LoVo (cell line): ENCODE results near the gene BIRC6.

Experiments used
- DNase-seq: peaks from one replicate; pipeline ENCODE4 v3.0.0-alpha.2; 2016; ENCODE audit warnings: low spot score

Gene BIRC6

GRCh38 chr2:32376756-32377155 is 19.9 kb downstream of the BIRC6 start:
- DNase-seq: no peak

- no peak for DNase-seq
Measured at GRCh38 chr2:32377928-32378327, 21.1 kb downstream of the BIRC6 start.

- DNase-seq: no peak
Measured at GRCh38 chr2:32379352-32379751, 22.5 kb downstream of the BIRC6 start.

- DNase-seq: no peak
Measured at GRCh38 chr2:32383858-32384257, 27.0 kb downstream of the BIRC6 start.

- DNase-seq: no peak
Measured at GRCh38 chr2:32384529-32384928, 27.7 kb downstream of the BIRC6 start.

- no peak for DNase-seq
Measured at GRCh38 chr2:32386739-32387138, 29.9 kb downstream of the BIRC6 start.

GRCh38 chr2:32399221-32399620 is 42.4 kb downstream of the BIRC6 start:
- DNase-seq: no peak

- no peak for DNase-seq
Measured at GRCh38 chr2:32402091-32402490, 45.3 kb downstream of the BIRC6 start.

GRCh38 chr2:32403782-32404181 is 47.0 kb downstream of the BIRC6 start:
- DNase-seq: no peak

GRCh38 chr2:32404691-32405090 is 47.9 kb downstream of the BIRC6 start:
- no peak for DNase-seq

- DNase-seq: no peak
Measured at GRCh38 chr2:32416519-32416918, 59.7 kb downstream of the BIRC6 start.

- DNase-seq: no peak
Measured at GRCh38 chr2:32417659-32418058, 60.8 kb downstream of the BIRC6 start.

GRCh38 chr2:32418778-32419177 is 62.0 kb downstream of the BIRC6 start:
- no peak for DNase-seq

GRCh38 chr2:32422133-32422532 is 65.3 kb downstream of the BIRC6 start:
- no peak for DNase-seq

GRCh38 chr2:32423536-32423935 is 66.7 kb downstream of the BIRC6 start:
- no peak for DNase-seq

- no peak for DNase-seq
Measured at GRCh38 chr2:32424739-32425138, 67.9 kb downstream of the BIRC6 start.

GRCh38 chr2:32425719-32426141 is 68.9 kb downstream of the BIRC6 start:
- no peak for DNase-seq

GRCh38 chr2:32427672-32428610 is 71.1 kb downstream of the BIRC6 start:
- DNase-seq: no peak

GRCh38 chr2:32430804-32431203 is 74.0 kb downstream of the BIRC6 start:
- no peak for DNase-seq

- no peak for DNase-seq
Measured at GRCh38 chr2:32436150-32436549, 79.3 kb downstream of the BIRC6 start.

- no peak for DNase-seq
Measured at GRCh38 chr2:32442020-32442467, 85.2 kb downstream of the BIRC6 start.

GRCh38 chr2:32446369-32446768 is 89.5 kb downstream of the BIRC6 start:
- no peak for DNase-seq

- DNase-seq: no peak
Measured at GRCh38 chr2:32450851-32451250, 94.0 kb downstream of the BIRC6 start.
